ENCODE measurements around the gene HSPH1. TPM values are rescaled to one million over a fixed set of nuclear protein-coding genes. Genes with fewer than 3 reads are reported as not detected.
A peak's percentile ranks its signal among the peaks of the same experiment; 100 is the strongest.

The HSPH1 gene
- total and polyA plus RNA-seq, 10 of the 15 experiments (the other 5 are each of a cell fraction or from before 2014, with no cell fraction given), result 40.2 to 159 (median 92.6) TPM

- TF ChIP-seq FOXM1 (IDR thresholded peaks at IDR 0.05; ENCODE audit: low read depth, low read length) (no peak), FOS (IDR thresholded peaks at IDR 0.05; ENCODE audit: borderline replicate concordance, extremely low read depth, insufficient read length) (no peak), GATAD2B (conservative IDR thresholded peaks at IDR 0.05; ENCODE audit: low read depth) (no peak), ZNF24 (IDR thresholded peaks at IDR 0.05) (no peak), SREBF2 (IDR thresholded peaks at IDR 0.05; ENCODE audit: low read length) (no peak), TCF7 (IDR thresholded peaks at IDR 0.05; ENCODE audit: borderline replicate concordance) (no peak), ZBTB11 (CRISPR knock-in tag; IDR thresholded peaks at IDR 0.05) (no peak), IRF5 (IDR thresholded peaks at IDR 0.05; ENCODE audit: borderline replicate concordance) (no peak), RUNX3 (IDR thresholded peaks at IDR 0.05; ENCODE audit: low read length) (no peak)
- ChIA-PET SMC1A (ENCODE audit: uncharacterized antibody, unreplicated experiment) (interaction anchor here (1.1 to 2.4 kb wide), 3 partner anchors 11 to 95 kb away, joined by 3 to 6 read pairs (median 5); no protein-coding TSS in a partner anchor), CTCF (interaction anchor here (0.9 kb wide), 1 partner anchor 25 kb away, joined by 3 read pairs; no protein-coding TSS in a partner anchor), POLR2A (no interaction called here), RAD21 (ENCODE audit: unreplicated experiment) (interaction anchor here (0.7 kb wide), 1 partner anchor 8 kb away, joined by 4 read pairs; no protein-coding TSS in a partner anchor)
- no peak overlapping the region for H3K4me3 ChIP-seq
- peaks cover 15% of the 10 kb centered on the region for H3K4me1 ChIP-seq (ENCODE audit: control insufficient read depth, insufficient read depth, low read length)
- no peaks in the 10 kb centered on the region for H3K9me3 ChIP-seq (replicated peaks; ENCODE audit: control insufficient read depth, insufficient read depth, low read length)
- no peaks in the 10 kb centered on the region; a peak in 1 of 4 replicates for H3K27me3 ChIP-seq (replicated peaks in 1 of 2; ENCODE audit: control insufficient read depth in 2 of 2, insufficient read depth in 2 of 2, low read length in 1 of 2)
- H3K27ac ChIP-seq (ENCODE audit: control insufficient read depth, insufficient read depth), result no peak overlapping the region
- DNase-seq (ENCODE audit: low read depth, low spot score) (no peak), ATAC-seq (no peak), FAIRE-seq (no peak)
- H4K20me1 ChIP-seq (ENCODE audit: control insufficient read depth, insufficient read depth), result no peaks in the 10 kb centered on the region
- H3K4me2 ChIP-seq (ENCODE audit: control insufficient read depth, insufficient read depth), result peak overlapping the region; percentile 31; the same call in 1 of the 2 replicates
- H3K79me2 ChIP-seq (ENCODE audit: control insufficient read depth, insufficient read depth, low read length), result no peaks in the 10 kb centered on the region
- H2AFZ ChIP-seq (ENCODE audit: control insufficient read depth, low read depth, low read length), result no peak overlapping the region
- H3K9ac ChIP-seq (ENCODE audit: control insufficient read depth, insufficient read depth, low read length), result no peak overlapping the region
- no TSS peak for BruUV-seq (replicated peaks)
- H3K36me3 ChIP-seq (ENCODE audit: control insufficient read depth in 2 of 2, insufficient read depth in 2 of 2, low read length in 1 of 2), result no peaks in the 10 kb centered on the region
- 91% methylated on average over 11 of the region's 11 CpGs for WGBS (ENCODE audit: insufficient coverage, insufficient replicate concordance, low lambda C conversion rate, missing lambda C conversion rate)
- intact Hi-C loops (cut with micrococcal nuclease; ENCODE audit: unreplicated experiment), result no loop called here
- in situ Hi-C loops (cut with MboI), result loop anchor here (25.0 kb wide), 1 partner anchor 1369 kb away; the partner anchor contains the start of gene N4BP2L2
Measured at GRCh38 chr13:31168736-31169135, 7.0 kb upstream of the HSPH1 start.
